Calu3 (cell line): Measurements from ENCODE around the gene RAI14. TPM values are rescaled to one million over a fixed set of nuclear protein-coding genes. Genes with fewer than 3 reads are reported as not detected.

Experiments
- BruUV-seq: library from RNA; stranded (reverse); fragments of 400-500 nt; replicated peaks from 2 replicates; lab custom pipeline; 2021; lab: Mats Ljungman, UMichigan
- CTCF ChIA-PET: fragments of 300-600 bp; sonication (Branson Sonifier 250); formaldehyde crosslinking; loops from one replicate; lab custom pipeline; 2022; ENCODE audit warnings: antibody characterized with exemption; lab: Charles Lee
- DNase-seq: peaks from one replicate; pipeline ENCODE4 v3.0.0; 2022
- H3K27ac Mint-ChIP-seq: one replicate; pipeline ENCODE4 v1.8.0; 2022; ENCODE audit warnings: mixed read lengths; ENCODE audit not compliant: unreplicated experiment
- H3K27me3 Mint-ChIP-seq: one replicate; pipeline ENCODE4 v1.8.0; 2022; ENCODE audit warnings: mixed read lengths; ENCODE audit not compliant: unreplicated experiment
- H3K36me3 Mint-ChIP-seq: one replicate; pipeline ENCODE4 v1.8.0; 2022; ENCODE audit warnings: mild to moderate bottlenecking, moderate library complexity, mixed read lengths; ENCODE audit not compliant: insufficient read depth, unreplicated experiment
- H3K4me1 Mint-ChIP-seq: one replicate; pipeline ENCODE4 v1.8.0; 2022; ENCODE audit warnings: mild to moderate bottlenecking, low read depth, mixed read lengths; ENCODE audit not compliant: unreplicated experiment
- H3K4me3 Mint-ChIP-seq: one replicate; pipeline ENCODE4 v1.8.0; 2022; ENCODE audit warnings: mild to moderate bottlenecking, low read depth, moderate library complexity, mixed read lengths; ENCODE audit not compliant: unreplicated experiment
- H3K9me3 Mint-ChIP-seq: one replicate; pipeline ENCODE4 v1.8.0; 2022; ENCODE audit warnings: low read depth, mixed read lengths; ENCODE audit not compliant: unreplicated experiment
- CTCF ChIP-seq: fragments of 200-600 bp; IDR thresholded peaks from one replicate; pipeline ENCODE4 v1.8.0; 2022; ENCODE audit warnings: antibody characterized with exemption; ENCODE audit not compliant: unreplicated experiment
- intact Hi-C: fragments of 100-400 bp; cut with micrococcal nuclease; formaldehyde crosslinking; loops from one replicate; pipeline ENCODE4 v1.10.0; 2022; ENCODE audit not compliant: unreplicated experiment
- total RNA-seq: library from RNA; stranded (reverse); gene quantifications from 2 replicates; pipeline ENCODE4 v1.2.3, GENCODE V29; 2022

RAI14 gene
- total RNA-seq, 1 experiment from 2014 or later = 84.3 TPM

- TF ChIP-seq CTCF = no peak
- Mint-ChIP-seq H3K9me3 (no peaks in the 10 kb centered on the region), H3K4me3 (no peak overlapping the region), H3K27ac (no peak overlapping the region), H3K36me3 (peaks cover 25% of the 10 kb centered on the region), H3K27me3 (no peaks in the 10 kb centered on the region), H3K4me1 (peaks cover 9% of the 10 kb centered on the region)
- no peak for DNase-seq
- no TSS peak for BruUV-seq
- CTCF ChIA-PET = no interaction called here
- intact Hi-C loops = no loop called here
These were observed 3.7 kb upstream of the RAI14 start for GRCh38 chr5:34652466-34652865.

- Mint-ChIP-seq H3K4me1 (peaks cover 9% of the 10 kb centered on the region), H3K27ac (no peak overlapping the region)
These were observed 3.2 kb upstream of the RAI14 start for GRCh38 chr5:34652914-34653313.

GRCh38 chr5:34653708-34654107, 2.4 kb upstream of the RAI14 start:
- Mint-ChIP-seq H3K4me3 (no peak overlapping the region), H3K27me3 (no peaks in the 10 kb centered on the region), H3K4me1 (peaks cover 12% of the 10 kb centered on the region), H3K27ac (no peak overlapping the region), H3K9me3 (no peaks in the 10 kb centered on the region), H3K36me3 (peaks cover 36% of the 10 kb centered on the region)
- BruUV-seq = no TSS peak
- no peak for DNase-seq
- CTCF ChIA-PET = no interaction called here
- intact Hi-C loops = loop anchor here (2.0 kb wide), 1 partner anchor 131 kb away; no protein-coding TSS in a partner anchor
- no peak for TF ChIP-seq CTCF

More at GRCh38 chr5:34652914-34653313, 3.2 kb upstream of the RAI14 start:
- Mint-ChIP-seq H3K9me3 (no peaks in the 10 kb centered on the region), H3K27me3 (no peaks in the 10 kb centered on the region), H3K36me3 (peaks cover 30% of the 10 kb centered on the region), H3K4me3 (no peak overlapping the region)
- BruUV-seq = no TSS peak
- TF ChIP-seq CTCF = no peak
- no peak for DNase-seq
- intact Hi-C loops = no loop called here
- CTCF ChIA-PET = no interaction called here

- H3K4me3 Mint-ChIP-seq = peak overlapping the region; percentile 60
- H3K36me3 Mint-ChIP-seq = peaks cover 37% of the 10 kb centered on the region
- CTCF ChIA-PET = interaction anchor here (0.7 to 2.1 kb wide), 6 partner anchors 27 to 176 kb away, joined by 3 to 6 read pairs (median 4); no protein-coding TSS in a partner anchor
- H3K27ac Mint-ChIP-seq = peak overlapping the region; percentile 54
- peak; percentile 32 for DNase-seq
- H3K9me3 Mint-ChIP-seq = no peaks in the 10 kb centered on the region
- H3K27me3 Mint-ChIP-seq = no peaks in the 10 kb centered on the region
- intact Hi-C loops = loop anchor here (2.0 to 5.0 kb wide), 3 partner anchors 48 to 133 kb away; no protein-coding TSS in a partner anchor
- no peak for TF ChIP-seq CTCF
- peaks cover 21% of the 10 kb centered on the region for H3K4me1 Mint-ChIP-seq
- BruUV-seq = no TSS peak
These were observed 655 bp upstream of the RAI14 start for GRCh38 chr5:34655354-34655991.
